ENCODE data around the gene AOC2.
"Not testable (repeated sequence)": the region's sequence is repeated elsewhere in the genome, so short reads cannot be mapped to it uniquely, and the experiment has no call there.

GRCh38 chr17:42881706-42882105 is 37.3 kb downstream of the AOC2 start:
- not testable (repeated sequence) for TF ChIP-seq ELF4 (IDR thresholded peaks at IDR 0.05); CTBP1 (IDR thresholded peaks at IDR 0.05; ENCODE audit: borderline replicate concordance); FOXK2 (IDR thresholded peaks at IDR 0.05); SP1 (IDR thresholded peaks at IDR 0.05); NFRKB (IDR thresholded peaks at IDR 0.05); ARNT (IDR thresholded peaks at IDR 0.05); ZNF384 (IDR thresholded peaks at IDR 0.05); TARDBP (IDR thresholded peaks at IDR 0.05)

Measured in HEK293T (cell line).